ENCODE measurements around the gene MAD2L2.

The MAD2L2 gene

DNA sequence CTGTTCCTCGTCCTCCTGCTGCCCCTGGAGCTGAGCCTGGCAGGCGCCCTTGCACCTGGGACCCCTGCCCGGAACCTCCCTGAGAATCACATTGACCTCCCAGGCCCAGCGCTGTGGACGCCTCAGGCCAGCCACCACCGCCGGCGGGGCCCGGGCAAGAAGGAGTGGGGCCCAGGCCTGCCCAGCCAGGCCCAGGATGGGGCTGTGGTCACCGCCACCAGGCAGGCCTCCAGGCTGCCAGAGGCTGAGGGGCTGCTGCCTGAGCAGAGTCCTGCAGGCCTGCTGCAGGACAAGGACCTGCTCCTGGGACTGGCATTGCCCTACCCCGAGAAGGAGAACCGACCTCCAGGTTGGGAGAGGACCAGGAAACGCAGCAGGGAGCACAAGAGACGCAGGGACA, 25.3 kb upstream of the MAD2L2 start:
- DNase-seq (ENCODE audit: low spot score), result no peak
- TF ChIP-seq, protein P1, sequence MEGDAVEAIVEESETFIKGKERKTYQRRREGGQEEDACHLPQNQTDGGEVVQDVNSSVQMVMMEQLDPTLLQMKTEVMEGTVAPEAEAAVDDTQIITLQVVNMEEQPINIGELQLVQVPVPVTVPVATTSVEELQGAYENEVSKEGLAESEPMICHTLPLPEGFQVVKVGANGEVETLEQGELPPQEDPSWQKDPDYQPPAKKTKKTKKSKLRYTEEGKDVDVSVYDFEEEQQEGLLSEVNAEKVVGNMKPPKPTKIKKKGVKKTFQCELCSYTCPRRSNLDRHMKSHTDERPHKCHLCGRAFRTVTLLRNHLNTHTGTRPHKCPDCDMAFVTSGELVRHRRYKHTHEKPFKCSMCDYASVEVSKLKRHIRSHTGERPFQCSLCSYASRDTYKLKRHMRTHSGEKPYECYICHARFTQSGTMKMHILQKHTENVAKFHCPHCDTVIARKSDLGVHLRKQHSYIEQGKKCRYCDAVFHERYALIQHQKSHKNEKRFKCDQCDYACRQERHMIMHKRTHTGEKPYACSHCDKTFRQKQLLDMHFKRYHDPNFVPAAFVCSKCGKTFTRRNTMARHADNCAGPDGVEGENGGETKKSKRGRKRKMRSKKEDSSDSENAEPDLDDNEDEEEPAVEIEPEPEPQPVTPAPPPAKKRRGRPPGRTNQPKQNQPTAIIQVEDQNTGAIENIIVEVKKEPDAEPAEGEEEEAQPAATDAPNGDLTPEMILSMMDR (IDR thresholded peaks at IDR 0.05; ENCODE audit: borderline replicate concordance, control extremely low read depth, extremely low read depth, insufficient read depth, missing control alignments), result no peak
- in situ Hi-C loops (cut with MboI; ENCODE audit: low sequenced_read_pairs, unreplicated experiment), result no loop called here

DNA sequence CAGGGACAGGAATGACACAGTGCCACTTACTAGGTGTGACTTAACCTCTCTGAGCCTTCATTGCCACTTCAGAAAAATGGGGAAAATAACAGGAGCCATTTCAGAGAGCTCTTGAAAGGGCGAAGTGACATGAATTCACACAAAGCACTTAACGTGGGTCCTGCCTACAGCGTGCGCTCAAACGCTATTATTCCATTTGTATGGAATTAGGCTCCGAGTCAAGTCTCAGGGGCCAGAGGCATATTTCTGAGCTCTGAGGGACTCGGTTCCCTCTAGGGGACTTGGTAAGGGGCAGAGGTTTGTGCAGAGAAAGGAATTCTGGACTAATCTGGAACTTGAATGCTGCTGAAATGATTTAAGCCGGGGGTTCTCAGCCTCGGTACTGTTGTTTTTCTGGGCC, 24.6 kb upstream of the MAD2L2 start:
- no peak for DNase-seq (ENCODE audit: low spot score)
- TF ChIP-seq, protein P1 (IDR thresholded peaks at IDR 0.05; ENCODE audit: borderline replicate concordance, control extremely low read depth, extremely low read depth, insufficient read depth, missing control alignments), result no peak
- in situ Hi-C loops (cut with MboI; ENCODE audit: low sequenced_read_pairs, unreplicated experiment), result no loop called here

DNA sequence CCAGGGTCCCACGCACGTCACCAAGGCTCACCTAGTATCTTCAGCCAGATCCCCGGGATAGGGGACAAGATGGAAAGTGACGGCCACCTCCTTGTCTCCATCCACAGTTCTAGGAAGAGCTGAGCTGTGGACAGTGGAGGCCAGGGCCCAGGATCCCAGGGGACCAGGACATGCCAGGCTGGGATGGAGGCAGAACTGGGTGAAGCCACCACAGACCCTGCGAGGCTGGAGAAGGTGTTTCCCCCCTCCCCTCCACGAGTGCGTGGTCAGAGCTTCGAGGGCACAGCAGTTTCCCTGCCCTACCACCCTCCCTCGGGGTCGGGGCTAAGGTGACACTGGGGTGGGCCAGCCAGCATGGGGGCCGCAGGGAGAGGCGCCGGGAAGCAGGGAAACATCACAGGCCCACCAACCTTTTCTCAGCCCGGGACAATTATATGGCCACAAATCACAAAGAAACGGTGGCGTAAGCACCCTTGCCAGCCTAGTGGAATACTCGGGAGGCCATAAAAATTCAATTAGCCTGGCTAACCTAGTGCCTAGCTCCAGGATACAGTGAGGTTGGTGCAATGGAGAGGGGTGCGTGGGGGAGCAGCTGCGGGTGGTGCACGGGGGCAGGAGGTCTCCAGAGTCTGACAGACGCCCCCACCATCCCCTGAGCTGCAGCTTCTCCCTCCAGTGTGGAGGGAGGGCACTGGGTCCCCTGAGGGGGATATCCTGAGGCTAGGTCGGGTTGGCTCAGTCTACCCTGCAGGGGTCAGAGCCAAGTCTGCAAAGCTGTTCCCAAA, 23.9 kb upstream of the MAD2L2 start:
- TF ChIP-seq, protein P1 (IDR thresholded peaks at IDR 0.05; ENCODE audit: borderline replicate concordance, control extremely low read depth, extremely low read depth, insufficient read depth, missing control alignments), result no peak
- in situ Hi-C loops (cut with MboI; ENCODE audit: low sequenced_read_pairs, unreplicated experiment), result no loop called here
- DNase-seq (ENCODE audit: low spot score), result no peak

DNA sequence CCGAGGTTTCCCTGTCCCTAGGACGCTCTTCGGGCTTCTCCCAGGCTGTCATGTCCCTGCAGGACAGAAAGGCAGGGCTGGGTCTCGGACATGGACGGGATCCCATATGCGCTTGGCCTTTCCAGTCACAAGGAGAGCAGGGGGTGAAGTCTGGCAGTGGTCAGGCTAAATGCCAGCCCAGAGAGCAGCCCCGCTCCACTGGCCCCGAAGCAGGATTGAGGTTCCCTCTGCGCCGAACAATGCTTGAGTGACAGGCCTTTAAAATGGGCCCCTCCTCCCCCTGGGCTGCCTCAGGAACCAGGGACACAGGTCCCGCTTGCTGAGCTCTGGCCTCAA, 23.2 kb upstream of the MAD2L2 start:
- in situ Hi-C loops (cut with MboI; ENCODE audit: low sequenced_read_pairs, unreplicated experiment), result no loop called here
- TF ChIP-seq, protein P1 (IDR thresholded peaks at IDR 0.05; ENCODE audit: borderline replicate concordance, control extremely low read depth, extremely low read depth, insufficient read depth, missing control alignments), result no peak
- DNase-seq (ENCODE audit: low spot score), result no peak

DNA sequence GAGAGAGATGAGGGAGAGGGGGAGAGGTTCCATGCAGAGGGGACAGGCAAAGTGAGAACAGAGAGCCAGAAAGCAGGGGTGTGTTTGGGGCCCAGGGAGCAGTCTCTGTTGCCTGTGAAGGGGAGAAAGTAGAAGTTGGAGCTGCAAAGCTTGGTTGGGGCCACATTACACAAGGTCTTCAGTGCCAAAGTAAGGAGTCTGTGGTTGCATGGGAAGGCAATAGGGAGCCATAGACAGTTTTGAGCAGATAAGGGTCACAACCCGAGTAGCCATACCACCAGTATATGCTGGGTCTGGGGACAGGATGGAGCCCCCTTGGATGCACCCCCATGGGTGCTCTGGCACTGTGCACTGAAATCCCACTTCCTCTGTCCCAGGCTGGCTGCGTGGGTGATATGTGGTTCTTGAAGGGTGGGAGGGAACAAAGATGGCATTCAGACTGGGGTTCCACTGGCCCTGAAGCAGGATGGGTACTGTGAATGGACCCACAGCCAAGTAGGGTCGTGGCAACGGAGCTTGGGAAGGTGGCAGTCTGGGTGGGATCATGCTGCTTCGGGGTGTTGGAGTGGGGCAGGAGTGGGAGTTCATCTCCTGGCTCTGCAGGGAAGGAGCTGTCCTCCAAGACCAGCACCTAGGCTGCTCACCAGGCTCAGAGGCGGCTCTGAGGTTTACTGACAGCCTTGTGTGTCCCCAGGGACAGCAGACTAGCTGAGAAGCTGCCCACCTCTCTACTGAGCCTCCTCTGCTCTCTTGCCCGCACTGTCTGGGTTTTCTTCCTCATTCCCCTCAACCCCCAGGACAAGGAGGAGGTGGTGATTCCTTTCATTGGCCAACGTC, 22.6 kb upstream of the MAD2L2 start:
- DNase-seq (ENCODE audit: low spot score), result no peak
- TF ChIP-seq, protein P1 (IDR thresholded peaks at IDR 0.05; ENCODE audit: borderline replicate concordance, control extremely low read depth, extremely low read depth, insufficient read depth, missing control alignments), result no peak
- in situ Hi-C loops (cut with MboI; ENCODE audit: low sequenced_read_pairs, unreplicated experiment), result no loop called here

DNA sequence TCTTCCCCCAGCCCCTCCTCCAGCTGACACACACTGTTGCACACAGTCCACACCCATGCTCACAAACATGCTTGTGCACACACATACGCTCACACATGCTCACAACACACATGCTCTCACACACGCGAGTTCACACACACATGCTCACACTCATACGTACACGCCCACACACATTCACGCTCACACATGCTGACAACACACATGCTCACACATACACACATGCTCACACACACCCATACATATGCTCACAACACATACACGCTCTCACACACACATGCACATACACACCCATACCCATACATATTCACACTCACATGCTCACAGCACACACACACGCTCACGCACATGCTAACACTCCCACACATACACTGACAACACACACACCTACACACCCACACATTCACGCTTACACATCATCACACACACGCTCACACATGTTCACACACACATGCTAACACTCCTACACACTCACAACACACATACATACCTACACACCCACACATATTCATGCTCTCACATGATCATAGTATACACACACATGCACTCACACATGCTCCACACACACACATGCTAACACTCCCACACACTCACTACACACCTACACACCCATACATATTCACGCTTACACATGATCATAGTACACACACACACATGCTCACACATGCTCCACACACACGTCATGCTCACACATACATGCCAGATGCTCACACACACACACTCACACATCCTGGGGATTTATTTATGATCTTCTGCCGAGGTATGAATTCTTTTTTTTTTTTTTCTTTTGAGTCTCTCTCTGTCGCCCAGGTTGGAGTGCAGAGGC, 21.2 kb upstream of the MAD2L2 start:
- DNase-seq (ENCODE audit: low spot score), result no peak
- in situ Hi-C loops (cut with MboI; ENCODE audit: low sequenced_read_pairs, unreplicated experiment), result no loop called here
- TF ChIP-seq, protein P1 (IDR thresholded peaks at IDR 0.05; ENCODE audit: borderline replicate concordance, control extremely low read depth, extremely low read depth, insufficient read depth, missing control alignments), result no peak

Data from GM13976 (cell line).